Activated CD4-positive, alpha-beta T cell treated with anti-CD3 and anti-CD28 coated beads, Interleukin-2, Interleukin-6, amounts not matched to agents 100 ng/mL and 50 ng/mL, durations not matched to agents 16 hours and 8 hours (primary cell): Measurements from ENCODE around the gene SLC35D1.
"Not testable (repeated sequence)": the region's sequence is repeated elsewhere in the genome, so short reads cannot be mapped to it uniquely, and the experiment has no call there.

Source experiments
- DNase-seq: peaks from one replicate; pipeline ENCODE4 v3.0.0-alpha.2; 2020

SLC35D1 gene

DNA sequence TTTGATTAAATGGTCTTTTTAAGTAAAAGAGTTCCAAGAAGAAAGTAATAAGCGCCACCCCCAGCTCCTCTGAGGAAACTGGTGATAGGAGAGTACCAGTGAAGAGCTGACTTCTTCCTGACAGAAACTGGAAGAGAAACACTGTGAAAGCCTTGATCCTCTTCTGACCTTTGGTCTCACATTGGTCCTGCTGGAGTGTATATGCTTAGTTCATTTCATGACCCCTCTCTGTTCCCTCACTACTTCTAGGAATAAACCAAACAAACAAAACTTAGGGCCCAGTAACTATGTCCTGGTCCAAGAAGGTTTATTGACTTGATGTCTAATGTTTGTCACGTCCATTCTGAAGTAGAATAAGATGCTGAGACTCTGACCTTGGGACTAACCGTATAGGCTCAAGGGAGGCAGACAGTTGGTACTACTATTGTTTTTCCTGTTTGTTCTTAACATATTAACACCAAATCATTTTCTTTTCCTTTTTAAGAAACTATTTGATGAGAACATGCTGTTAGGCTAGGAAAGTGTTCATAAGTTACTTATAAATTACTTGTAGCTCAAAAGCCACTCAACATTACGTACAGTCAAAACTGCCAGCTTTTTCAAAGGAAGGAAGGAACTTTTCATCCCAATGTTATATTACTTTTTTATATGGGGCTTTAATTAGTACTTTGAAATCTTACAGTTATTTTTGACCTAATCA is 71.2 kb downstream of the SLC35D1 start:
- peak; percentile 13 for DNase-seq

GRCh38 chr1:66981679-66982078 is 72.3 kb downstream of the SLC35D1 start:
- DNase-seq = peak; percentile 55

GRCh38 chr1:66980745-66981367 is 73.1 kb downstream of the SLC35D1 start:
- peak; percentile 22 for DNase-seq

DNA sequence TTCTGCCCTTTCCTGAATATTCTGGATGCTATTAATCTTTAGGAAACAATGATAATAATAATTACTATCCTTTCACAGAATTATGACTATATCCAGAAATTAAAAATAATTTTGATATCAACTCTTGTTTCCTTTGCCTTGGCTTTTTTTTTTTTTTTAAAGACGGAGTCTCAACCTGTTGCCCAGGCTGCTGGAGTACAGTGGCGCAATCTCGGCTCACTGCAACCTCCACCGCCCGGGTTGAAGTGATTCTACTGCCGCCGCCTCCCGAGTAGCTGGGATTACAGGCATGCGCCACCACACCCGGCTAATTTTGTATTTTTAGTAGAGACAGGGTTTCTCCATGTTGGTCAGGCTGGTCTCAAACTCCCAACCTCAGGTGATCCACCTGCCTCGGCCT is 74.3 kb downstream of the SLC35D1 start:
- not testable (repeated sequence) for DNase-seq

- DNase-seq = no peak
Measured at GRCh38 chr1:66978201-66978600, 75.7 kb downstream of the SLC35D1 start.

DNA sequence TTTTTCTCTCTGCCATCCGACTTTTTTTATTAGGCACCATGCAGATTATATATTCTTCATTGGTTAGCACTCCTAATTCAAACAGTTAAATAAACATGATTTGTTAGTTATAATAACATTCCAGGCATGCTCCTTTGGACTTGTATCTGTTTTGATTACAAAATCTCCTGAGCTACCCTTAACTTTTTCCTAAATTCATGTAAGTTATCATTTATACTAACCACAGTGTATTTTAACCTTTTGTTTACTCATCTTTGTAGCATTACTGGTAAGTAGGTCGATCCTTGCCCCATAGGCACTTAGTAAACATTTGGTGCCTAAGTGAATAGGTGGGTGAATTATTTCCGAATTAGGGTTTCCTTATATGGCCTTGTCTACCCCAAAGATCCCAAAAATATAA is 85.4 kb downstream of the SLC35D1 start:
- no peak for DNase-seq

GRCh38 chr1:66966188-66966873 is 87.6 kb downstream of the SLC35D1 start:
- DNase-seq = not testable (repeated sequence)

- DNase-seq = no peak
Measured at GRCh38 chr1:66957938-66958337, 96.0 kb downstream of the SLC35D1 start.

GRCh38 chr1:66954208-66954607 is 99.7 kb downstream of the SLC35D1 start:
- DNase-seq = peak; percentile 23

GRCh38 chr1:66951513-66951912 is 102.4 kb downstream of the SLC35D1 start:
- no peak for DNase-seq
